PC-9 (cell line): ENCODE data around the gene BET1L.

Experiments used
- EZH2 ChIP-seq: fragments of 200-600 bp; sonication (generic); IDR thresholded peaks from 2 replicates; pipeline ENCODE4 v1.8.0; 2017; ENCODE audit warnings: antibody characterized with exemption, low read depth
- TF ChIP-seq, protein P1 (sequence below): fragments of 200-600 bp; sonication (generic); conservative IDR thresholded peaks from 2 replicates; pipeline ENCODE4 v1.6.1; 2017; ENCODE audit warnings: mixed run types, antibody characterized with exemption, mild to moderate bottlenecking, moderate library complexity

DNA sequence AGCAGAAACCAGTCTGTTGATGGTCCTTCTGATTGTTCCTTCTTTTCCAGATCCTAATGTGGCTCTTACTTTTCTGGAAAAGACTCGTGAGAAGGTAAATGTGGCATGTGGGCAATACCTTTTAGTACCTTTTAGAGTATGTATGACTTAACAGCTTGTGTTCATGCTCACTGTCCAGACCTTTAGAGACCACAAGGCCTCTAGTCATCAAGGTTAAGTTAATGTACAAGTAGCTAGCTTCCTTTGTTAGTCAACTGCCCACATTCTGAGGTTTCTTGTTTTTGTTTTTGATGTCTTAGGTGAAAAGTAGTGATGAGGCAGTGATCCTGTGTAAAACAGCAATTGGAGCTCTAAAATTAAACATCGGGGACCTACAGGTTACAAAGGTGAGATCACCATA lies 37.2 kb upstream of the BET1L start:
- TF ChIP-seq, protein P1, sequence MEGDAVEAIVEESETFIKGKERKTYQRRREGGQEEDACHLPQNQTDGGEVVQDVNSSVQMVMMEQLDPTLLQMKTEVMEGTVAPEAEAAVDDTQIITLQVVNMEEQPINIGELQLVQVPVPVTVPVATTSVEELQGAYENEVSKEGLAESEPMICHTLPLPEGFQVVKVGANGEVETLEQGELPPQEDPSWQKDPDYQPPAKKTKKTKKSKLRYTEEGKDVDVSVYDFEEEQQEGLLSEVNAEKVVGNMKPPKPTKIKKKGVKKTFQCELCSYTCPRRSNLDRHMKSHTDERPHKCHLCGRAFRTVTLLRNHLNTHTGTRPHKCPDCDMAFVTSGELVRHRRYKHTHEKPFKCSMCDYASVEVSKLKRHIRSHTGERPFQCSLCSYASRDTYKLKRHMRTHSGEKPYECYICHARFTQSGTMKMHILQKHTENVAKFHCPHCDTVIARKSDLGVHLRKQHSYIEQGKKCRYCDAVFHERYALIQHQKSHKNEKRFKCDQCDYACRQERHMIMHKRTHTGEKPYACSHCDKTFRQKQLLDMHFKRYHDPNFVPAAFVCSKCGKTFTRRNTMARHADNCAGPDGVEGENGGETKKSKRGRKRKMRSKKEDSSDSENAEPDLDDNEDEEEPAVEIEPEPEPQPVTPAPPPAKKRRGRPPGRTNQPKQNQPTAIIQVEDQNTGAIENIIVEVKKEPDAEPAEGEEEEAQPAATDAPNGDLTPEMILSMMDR: no peak
- no peak for TF ChIP-seq EZH2
